ENCODE measurements around the gene SIGLEC7. TPM values are rescaled to one million over a fixed set of nuclear protein-coding genes. Genes with fewer than 3 reads are reported as not detected.

Gene SIGLEC7
- not detected for polyA plus RNA-seq (2013, experiment 1 of 4)
- not detected for polyA plus RNA-seq (2013, experiment 2 of 4)
- not detected for polyA plus RNA-seq (2013, experiment 3 of 4)
- polyA plus RNA-seq (2013, experiment 4 of 4) = not detected

DNA sequence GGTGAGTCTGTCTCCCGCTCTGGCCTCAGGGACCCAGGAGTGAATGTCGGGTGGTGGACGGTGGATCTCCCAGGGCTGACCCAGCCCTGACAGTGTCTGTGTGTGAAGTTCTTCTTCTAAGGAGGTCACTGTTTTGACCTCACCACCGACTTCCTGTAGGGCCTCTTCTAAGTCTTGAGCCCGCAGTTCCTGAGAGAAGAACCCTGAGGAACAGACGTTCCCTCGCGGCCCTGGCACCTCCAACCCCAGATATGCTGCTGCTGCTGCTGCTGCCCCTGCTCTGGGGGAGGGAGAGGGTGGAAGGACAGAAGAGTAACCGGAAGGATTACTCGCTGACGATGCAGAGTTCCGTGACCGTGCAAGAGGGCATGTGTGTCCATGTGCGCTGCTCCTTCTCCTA is at the start of gene SIGLEC7:
SIGLEC7 (plus strand) TSS at position 183 of the 400 bp plus-strand sequence; CDS start at position 252, 69 bp downstream.
- Histone ChIP-seq H3K36me3 (ENCODE audit: control insufficient read depth, insufficient read depth, low read length) (no peaks in the 10 kb centered on the region), H3K9me3 (ENCODE audit: control insufficient read depth, low read length) (no peaks in the 10 kb centered on the region), H3K4me3 (ENCODE audit: insufficient read depth, low read depth, low read length) (no peak within 1 kb of the TSS), H3K27ac (ENCODE audit: insufficient read depth, low read depth, low read length, poor library complexity, severe bottlenecking) (no peak within 1 kb of the TSS), H3K27me3 (ENCODE audit: control insufficient read depth, insufficient read depth, low read length, poor library complexity, severe bottlenecking) (no peaks in the 10 kb centered on the region), H3K4me1 (ENCODE audit: control insufficient read depth, insufficient read depth, low read length) (no peaks in the 10 kb centered on the region)
- 92 to 95% methylated on average over 14 of the region's 14 CpGs for WGBS, 2 experiments

DNA sequence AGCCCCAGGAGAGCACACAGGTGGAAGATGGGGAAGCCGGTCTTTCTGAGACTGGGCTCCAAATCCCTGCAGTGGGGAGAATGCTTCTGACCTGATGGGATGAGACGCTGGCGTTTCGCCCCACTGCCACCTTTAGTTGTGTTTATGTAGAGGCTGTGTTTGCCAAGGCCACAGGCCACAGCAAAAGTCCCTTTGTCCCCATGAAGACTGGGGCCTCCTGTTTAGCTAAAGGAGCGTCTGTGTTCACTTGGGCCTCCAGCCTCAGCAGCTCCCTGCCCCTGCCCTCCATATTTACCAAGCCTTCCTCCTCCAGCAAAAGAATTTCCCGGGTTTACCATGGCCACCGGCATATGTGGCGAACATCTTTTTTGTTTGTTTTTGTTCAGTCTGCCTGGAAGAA is 49.0 kb upstream of the SIGLEC7 start:
- no peaks in the 10 kb centered on the region for H3K27me3 ChIP-seq (ENCODE audit: control insufficient read depth, insufficient read depth, low read length, poor library complexity, severe bottlenecking)
- no peaks in the 10 kb centered on the region for H3K9me3 ChIP-seq (ENCODE audit: control insufficient read depth, low read length)
- H3K36me3 ChIP-seq (ENCODE audit: control insufficient read depth, insufficient read depth, low read length) = no peaks in the 10 kb centered on the region
- no peak overlapping the region for H3K4me3 ChIP-seq (ENCODE audit: insufficient read depth, low read depth, low read length)
- H3K27ac ChIP-seq (ENCODE audit: insufficient read depth, low read depth, low read length, poor library complexity, severe bottlenecking) = no peak overlapping the region
- no peaks in the 10 kb centered on the region for H3K4me1 ChIP-seq (ENCODE audit: control insufficient read depth, insufficient read depth, low read length)
- WGBS, 2 experiments = 91 to 94% methylated on average over 8 of the region's 8 CpGs

DNA sequence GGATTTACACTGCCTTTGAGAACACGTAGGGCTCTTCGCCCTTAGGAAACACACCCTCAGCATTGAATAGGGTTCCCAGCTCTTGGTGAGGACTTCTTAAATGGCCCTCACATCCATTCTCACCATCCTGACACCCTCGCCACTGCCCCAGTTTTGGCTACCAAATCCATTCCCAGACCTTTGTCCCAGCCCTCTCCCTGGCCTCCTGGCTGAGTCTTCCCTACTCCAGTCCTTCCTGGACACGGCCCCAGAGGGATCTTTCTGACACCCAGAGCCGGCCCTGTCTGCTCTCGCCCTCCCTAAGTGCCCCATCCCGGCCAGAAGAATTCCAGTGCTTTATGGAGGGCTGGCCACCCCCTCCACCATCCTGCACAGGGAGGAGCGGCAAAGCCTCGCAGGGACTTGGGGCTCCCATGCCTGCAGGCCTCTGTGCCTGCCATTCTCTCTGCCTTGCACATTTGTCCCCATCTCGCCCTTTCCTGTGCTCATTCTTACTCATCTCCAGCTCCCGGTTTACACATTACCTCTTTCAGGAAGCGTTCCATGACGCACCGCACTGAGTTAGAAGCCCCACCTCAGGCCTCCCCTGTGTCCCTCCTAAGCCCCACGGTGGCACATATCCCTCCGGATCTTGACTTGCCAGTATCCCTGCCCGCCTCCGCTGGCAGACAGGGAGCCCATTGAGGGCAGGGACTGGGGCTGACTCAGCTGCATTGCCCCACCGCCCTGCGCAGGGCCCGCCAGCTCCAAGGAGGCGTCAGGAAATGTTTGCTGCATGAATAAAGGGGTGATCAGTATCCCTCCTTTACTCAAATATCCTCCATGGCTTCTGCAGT is 48.4 kb upstream of the SIGLEC7 start:
- Histone ChIP-seq H3K27ac (ENCODE audit: insufficient read depth, low read depth, low read length, poor library complexity, severe bottlenecking) (no peak overlapping the region), H3K9me3 (ENCODE audit: control insufficient read depth, low read length) (no peaks in the 10 kb centered on the region), H3K27me3 (ENCODE audit: control insufficient read depth, insufficient read depth, low read length, poor library complexity, severe bottlenecking) (no peaks in the 10 kb centered on the region), H3K4me3 (ENCODE audit: insufficient read depth, low read depth, low read length) (no peak overlapping the region), H3K4me1 (ENCODE audit: control insufficient read depth, insufficient read depth, low read length) (no peaks in the 10 kb centered on the region), H3K36me3 (ENCODE audit: control insufficient read depth, insufficient read depth, low read length) (no peaks in the 10 kb centered on the region)
- 84 to 85% methylated on average over 22 of the region's 22 CpGs for WGBS, 2 experiments

DNA sequence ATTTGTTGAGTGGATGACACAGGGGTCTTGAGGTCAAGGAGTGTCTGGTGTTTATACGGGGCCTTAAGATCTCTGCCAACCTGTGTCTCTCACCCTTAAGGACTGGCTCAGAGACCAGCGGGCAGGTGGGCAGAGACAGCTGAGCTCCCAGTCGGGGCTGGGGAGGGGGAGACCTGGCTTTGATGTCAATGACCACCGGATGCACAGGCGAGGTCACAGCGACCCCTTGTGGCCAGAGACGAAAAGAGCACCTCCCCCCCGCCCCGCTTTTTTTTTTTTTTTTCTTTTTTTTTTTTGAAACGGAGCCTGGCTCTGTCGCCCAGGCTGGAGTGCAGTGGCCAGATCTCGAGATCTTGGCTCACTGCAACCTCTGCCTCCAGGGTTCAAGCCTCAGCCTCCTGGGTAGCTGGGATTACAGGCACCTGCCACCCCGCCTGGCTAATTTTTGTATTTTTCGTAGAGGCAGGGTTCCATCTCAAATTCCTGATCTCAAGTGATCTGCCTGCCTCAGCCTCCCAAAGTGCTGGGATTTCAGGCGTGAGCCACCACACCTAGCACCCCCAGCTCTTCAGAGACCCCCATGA is 47.3 kb upstream of the SIGLEC7 start:
- Histone ChIP-seq H3K9me3 (ENCODE audit: control insufficient read depth, low read length) (no peaks in the 10 kb centered on the region), H3K36me3 (ENCODE audit: control insufficient read depth, insufficient read depth, low read length) (no peaks in the 10 kb centered on the region), H3K4me3 (ENCODE audit: insufficient read depth, low read depth, low read length) (no peak overlapping the region), H3K4me1 (ENCODE audit: control insufficient read depth, insufficient read depth, low read length) (no peaks in the 10 kb centered on the region), H3K27ac (ENCODE audit: insufficient read depth, low read depth, low read length, poor library complexity, severe bottlenecking) (no peak overlapping the region), H3K27me3 (ENCODE audit: control insufficient read depth, insufficient read depth, low read length, poor library complexity, severe bottlenecking) (no peaks in the 10 kb centered on the region)
- WGBS, 2 experiments = 21 to 23% methylated on average over 15 of the region's 15 CpGs

DNA sequence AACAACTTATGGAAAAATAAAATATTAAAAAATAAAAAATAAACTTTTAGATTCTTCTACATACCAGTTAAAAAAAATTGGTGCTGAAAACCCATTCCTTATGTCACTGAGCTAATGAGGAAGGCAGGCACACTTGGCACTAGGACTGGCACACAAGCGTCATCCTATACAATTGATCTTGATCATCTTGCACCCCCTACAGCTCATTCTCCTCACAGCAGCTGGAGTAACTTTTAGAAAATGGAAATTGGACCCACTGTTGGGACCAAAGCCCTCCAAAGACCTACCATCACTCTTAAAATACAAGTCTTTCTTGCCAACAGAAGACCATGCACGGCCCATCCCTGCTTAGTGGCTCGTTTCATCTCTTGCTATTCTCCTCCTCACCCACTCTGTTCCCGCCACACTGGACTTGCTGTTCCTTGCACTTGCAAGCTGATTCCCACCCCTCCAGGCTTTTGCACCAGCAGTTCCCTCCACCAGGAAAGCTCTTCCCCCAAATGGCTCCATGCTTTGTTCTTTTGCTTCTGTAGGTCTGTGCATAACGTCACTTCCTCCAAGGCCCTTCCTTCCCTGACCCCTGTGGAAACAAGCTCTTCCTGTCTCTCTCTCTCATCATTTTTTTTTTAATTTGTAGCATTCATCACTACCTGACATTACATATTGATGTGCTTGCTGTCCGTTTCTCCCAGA is 45.5 kb upstream of the SIGLEC7 start:
- Histone ChIP-seq H3K27me3 (ENCODE audit: control insufficient read depth, insufficient read depth, low read length, poor library complexity, severe bottlenecking) (no peaks in the 10 kb centered on the region), H3K4me3 (ENCODE audit: insufficient read depth, low read depth, low read length) (no peak overlapping the region), H3K27ac (ENCODE audit: insufficient read depth, low read depth, low read length, poor library complexity, severe bottlenecking) (no peak overlapping the region), H3K36me3 (ENCODE audit: control insufficient read depth, insufficient read depth, low read length) (no peaks in the 10 kb centered on the region), H3K4me1 (ENCODE audit: control insufficient read depth, insufficient read depth, low read length) (no peaks in the 10 kb centered on the region), H3K9me3 (ENCODE audit: control insufficient read depth, low read length) (no peaks in the 10 kb centered on the region)
- WGBS, 2 experiments = 90% methylated on average over 6 of the region's 6 CpGs

DNA sequence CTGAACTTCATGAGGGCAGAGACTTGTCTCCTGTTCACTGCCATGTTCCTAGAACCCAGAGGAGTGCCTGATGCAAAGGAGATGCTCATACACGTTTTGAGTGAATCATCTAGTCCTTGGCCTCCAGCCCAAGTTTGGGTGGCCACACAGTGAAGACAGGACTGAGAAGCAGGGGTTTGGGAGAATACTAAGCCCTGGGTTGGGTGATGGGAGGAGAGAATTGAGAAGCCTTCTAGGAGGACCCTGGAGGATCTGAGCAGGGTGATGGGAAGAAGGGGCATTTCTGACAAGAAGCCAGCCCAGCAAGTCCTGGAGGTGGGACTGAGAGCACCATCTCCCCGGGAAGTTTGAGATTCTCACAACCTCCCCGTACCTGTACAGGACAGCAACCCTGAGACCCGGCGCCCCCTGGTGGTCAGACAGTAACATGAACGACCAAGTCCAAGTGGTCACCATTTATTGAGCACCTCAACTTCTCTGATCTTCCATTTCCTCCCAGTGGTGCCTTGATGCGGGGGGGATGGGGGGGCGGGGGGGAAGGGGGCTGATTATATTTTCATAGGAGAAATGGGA is 44.8 kb upstream of the SIGLEC7 start:
- WGBS, 2 experiments = 24% methylated on average over 6 of the region's 8 CpGs
- no peaks in the 10 kb centered on the region for H3K9me3 ChIP-seq (ENCODE audit: control insufficient read depth, low read length)
- H3K4me1 ChIP-seq (ENCODE audit: control insufficient read depth, insufficient read depth, low read length) = no peaks in the 10 kb centered on the region
- no peaks in the 10 kb centered on the region for H3K27me3 ChIP-seq (ENCODE audit: control insufficient read depth, insufficient read depth, low read length, poor library complexity, severe bottlenecking)
- no peaks in the 10 kb centered on the region for H3K36me3 ChIP-seq (ENCODE audit: control insufficient read depth, insufficient read depth, low read length)
- no peak overlapping the region for H3K4me3 ChIP-seq (ENCODE audit: insufficient read depth, low read depth, low read length)
- H3K27ac ChIP-seq (ENCODE audit: insufficient read depth, low read depth, low read length, poor library complexity, severe bottlenecking) = no peak overlapping the region

DNA sequence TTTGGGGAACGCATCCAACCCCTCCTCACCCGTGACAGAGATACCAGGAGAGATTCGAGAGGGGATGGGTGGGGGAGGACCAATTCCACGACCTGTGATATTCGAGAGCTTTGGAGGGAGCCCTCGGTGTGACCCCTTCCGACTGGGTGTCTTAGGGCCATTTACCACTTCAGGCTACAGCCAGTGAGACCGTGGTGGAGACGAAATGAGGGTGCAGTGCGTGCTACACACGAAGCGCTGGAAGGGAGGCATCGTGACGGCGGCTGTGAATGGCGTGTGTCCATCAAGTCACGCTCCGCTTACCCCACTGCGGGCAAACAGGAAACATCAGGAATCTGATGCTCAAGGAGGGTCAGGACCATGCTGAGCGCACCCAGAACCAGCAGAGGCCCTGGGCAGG is 44.3 kb upstream of the SIGLEC7 start:
- H3K4me3 ChIP-seq (ENCODE audit: insufficient read depth, low read depth, low read length) = no peak overlapping the region

DNA sequence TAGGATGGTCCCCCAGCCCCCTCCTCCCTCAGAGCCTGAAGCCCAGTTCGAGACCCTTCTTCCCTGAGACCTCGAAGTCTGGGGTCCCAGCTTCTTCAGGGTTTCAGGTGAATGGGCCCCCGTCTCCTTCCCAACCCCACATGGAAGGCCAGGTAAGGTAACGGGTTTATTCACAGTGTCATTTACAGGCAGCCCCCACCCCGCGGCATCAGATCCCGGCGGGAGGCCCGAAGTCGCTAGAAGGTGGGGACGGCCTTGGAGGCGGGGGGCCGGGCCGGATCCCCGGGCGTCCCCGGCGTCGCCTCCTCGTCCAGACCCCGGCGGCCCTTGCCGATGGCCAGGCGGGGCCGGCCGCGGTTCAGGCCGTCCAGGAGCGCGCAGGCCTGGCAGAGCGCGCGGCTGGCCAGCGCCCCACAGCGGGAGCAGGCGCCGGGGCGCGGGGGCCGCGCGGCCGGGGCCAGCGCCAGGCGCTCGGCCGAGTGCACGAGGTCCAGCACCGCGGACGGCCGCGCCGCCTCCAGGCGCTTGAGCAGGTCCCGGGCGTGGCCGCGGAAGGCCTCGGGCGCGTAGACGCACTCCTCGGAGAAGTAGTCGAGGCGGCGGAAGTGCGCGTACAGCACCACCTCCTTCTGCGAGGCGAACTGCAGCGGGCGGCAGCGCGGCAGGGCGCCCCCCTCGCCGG is 43.6 kb upstream of the SIGLEC7 start:
- Histone ChIP-seq H3K9me3 (ENCODE audit: control insufficient read depth, low read length) (no peaks in the 10 kb centered on the region), H3K27ac (ENCODE audit: insufficient read depth, low read depth, low read length, poor library complexity, severe bottlenecking) (no peak overlapping the region), H3K4me3 (ENCODE audit: insufficient read depth, low read depth, low read length) (no peak overlapping the region), H3K4me1 (ENCODE audit: control insufficient read depth, insufficient read depth, low read length) (no peaks in the 10 kb centered on the region), H3K36me3 (ENCODE audit: control insufficient read depth, insufficient read depth, low read length) (no peaks in the 10 kb centered on the region), H3K27me3 (ENCODE audit: control insufficient read depth, insufficient read depth, low read length, poor library complexity, severe bottlenecking) (no peaks in the 10 kb centered on the region)
- 91% methylated on average over 78 of the region's 78 CpGs for WGBS, 2 experiments

More for the DNA sequence above, 44.3 kb upstream of the SIGLEC7 start:
- Histone ChIP-seq H3K27ac (ENCODE audit: insufficient read depth, low read depth, low read length, poor library complexity, severe bottlenecking) (no peak overlapping the region), H3K36me3 (ENCODE audit: control insufficient read depth, insufficient read depth, low read length) (no peaks in the 10 kb centered on the region), H3K27me3 (ENCODE audit: control insufficient read depth, insufficient read depth, low read length, poor library complexity, severe bottlenecking) (no peaks in the 10 kb centered on the region), H3K9me3 (ENCODE audit: control insufficient read depth, low read length) (no peaks in the 10 kb centered on the region), H3K4me1 (ENCODE audit: control insufficient read depth, insufficient read depth, low read length) (no peaks in the 10 kb centered on the region)
- WGBS, 2 experiments = 86 to 87% methylated on average over 20 of the region's 20 CpGs

DNA sequence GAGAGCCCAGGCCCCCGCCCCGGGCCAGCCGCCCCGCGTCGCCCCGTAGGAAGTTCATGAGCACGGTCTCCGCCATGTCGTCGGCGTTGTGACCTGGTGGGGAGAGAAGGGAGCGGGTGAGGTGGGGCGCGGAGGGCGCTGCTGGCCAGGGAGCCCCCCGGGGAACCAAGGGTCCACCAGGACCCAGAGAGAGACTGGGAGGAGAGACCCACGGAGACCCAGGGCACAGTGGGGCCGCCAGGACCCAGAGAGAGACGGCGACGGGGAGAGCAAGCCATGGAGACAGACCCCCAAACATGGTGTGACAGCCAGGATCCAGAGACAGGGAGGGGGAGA is 43.1 kb upstream of the SIGLEC7 start:
- Histone ChIP-seq H3K4me1 (ENCODE audit: control insufficient read depth, insufficient read depth, low read length) (no peaks in the 10 kb centered on the region), H3K27ac (ENCODE audit: insufficient read depth, low read depth, low read length, poor library complexity, severe bottlenecking) (no peak overlapping the region), H3K4me3 (ENCODE audit: insufficient read depth, low read depth, low read length) (no peak overlapping the region), H3K36me3 (ENCODE audit: control insufficient read depth, insufficient read depth, low read length) (no peaks in the 10 kb centered on the region), H3K9me3 (ENCODE audit: control insufficient read depth, low read length) (no peaks in the 10 kb centered on the region), H3K27me3 (ENCODE audit: control insufficient read depth, insufficient read depth, low read length, poor library complexity, severe bottlenecking) (no peaks in the 10 kb centered on the region)
- 94% methylated on average over 22 of the region's 22 CpGs for WGBS, 2 experiments
